Measurements from ENCODE around the gene B9D2.
"Not testable (repeated sequence)": the region's sequence is repeated elsewhere in the genome, so short reads cannot be mapped to it uniquely, and the experiment has no call there.

B9D2 gene

DNA sequence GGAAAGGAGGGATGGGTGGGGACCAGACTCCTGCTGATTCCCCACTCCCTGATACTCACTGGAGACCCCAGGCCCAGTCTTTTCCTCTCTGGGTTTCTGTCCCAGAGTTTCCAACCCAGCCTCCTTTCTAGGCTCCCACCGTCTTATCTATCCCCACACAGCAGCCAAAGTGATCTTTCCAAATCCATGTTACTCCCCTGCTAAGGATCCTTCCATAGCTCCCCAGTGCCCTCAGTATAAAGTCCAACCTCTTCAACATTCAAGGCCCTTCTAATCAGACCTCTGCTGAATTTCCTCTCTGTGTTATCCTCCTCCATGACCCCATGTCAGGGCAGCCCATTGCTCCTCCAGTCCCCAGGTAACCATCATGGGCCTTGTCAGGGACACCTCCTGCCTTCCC lies 8.9 kb downstream of the B9D2 start:
- no peak for DNase-seq (ENCODE audit: low spot score)

DNA sequence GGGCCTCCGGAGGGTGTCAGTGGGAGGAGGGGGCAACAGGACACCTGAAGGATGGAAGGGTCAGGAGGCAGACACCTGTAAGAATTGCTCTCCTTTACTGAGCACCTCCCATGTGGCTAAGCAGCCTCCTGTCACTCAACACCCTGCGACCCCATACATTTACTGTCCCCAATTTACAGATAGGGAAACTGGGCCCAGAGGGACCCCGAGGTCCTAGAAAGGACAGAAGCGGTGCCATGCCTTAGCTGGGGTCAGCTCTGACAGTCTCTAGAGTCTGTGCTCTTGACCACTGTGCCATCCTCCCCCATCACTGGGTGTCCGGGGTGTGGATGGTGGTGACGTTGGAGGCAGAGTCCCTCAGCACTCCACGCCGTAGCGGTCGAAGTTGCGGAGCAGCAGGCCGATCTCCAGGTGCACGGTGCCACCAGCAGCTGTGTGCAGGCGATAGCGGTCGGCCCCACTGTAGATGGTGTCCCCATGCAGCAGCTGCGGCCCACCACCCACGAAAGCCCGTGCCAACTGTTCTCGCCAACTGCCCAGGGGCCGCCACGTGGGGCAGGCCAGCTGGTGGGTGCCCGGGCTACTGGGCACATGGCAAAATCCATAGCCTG lies 9.5 kb downstream of the B9D2 start:
- DNase-seq (ENCODE audit: low spot score): no peak

DNA sequence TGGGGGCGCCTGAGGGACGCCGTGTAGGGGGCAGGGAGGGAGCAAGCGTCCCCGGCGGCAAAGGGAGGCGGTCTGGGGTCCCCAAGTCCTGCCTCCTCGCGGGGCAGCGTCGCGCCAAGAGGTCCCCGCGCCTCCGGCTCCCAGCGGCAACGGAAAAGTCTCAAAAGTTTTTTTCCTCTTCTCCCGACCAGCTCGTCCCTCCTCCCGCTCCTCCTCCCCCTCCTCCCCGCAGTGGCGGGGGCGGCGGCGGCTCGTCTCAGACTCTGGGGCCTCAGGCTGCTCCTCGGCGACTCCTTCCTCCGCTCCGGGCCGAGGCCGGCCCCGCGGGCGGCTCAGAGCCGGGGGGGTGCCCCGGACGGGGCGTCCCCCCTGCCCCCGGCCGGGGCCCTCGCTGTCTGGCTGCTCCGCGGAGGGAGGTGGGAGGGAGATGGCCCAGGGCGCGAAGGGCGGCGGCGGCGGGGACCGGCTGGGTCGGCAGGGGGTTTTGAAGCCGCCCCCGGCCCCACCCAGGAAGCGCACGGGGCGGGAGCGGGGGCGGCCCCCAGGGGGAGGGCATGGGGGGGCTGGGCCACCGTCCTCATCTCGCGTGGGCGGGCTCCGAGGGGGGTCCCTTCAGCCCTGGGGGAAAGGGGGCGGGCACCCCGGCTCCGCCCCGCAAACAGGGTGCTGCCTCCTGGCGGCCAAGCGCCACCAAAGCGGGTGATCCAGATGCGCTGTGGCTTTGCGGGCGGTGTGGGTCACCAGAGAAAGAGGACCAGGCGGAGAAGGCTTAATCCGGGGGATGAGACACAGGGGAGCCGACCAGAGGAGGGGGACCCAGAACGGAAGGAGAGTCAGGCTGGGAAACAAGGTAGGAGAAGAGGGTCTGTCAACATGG lies 10.2 kb downstream of the B9D2 start, which contains the start of gene TGFB1:
Gene TGFB1 (minus strand): TSS at position 457 of the 877 bp plus-strand sequence. CDS start 878 bp downstream, outside the sequence.
- DNase-seq (ENCODE audit: low spot score): peak; percentile 61

DNA sequence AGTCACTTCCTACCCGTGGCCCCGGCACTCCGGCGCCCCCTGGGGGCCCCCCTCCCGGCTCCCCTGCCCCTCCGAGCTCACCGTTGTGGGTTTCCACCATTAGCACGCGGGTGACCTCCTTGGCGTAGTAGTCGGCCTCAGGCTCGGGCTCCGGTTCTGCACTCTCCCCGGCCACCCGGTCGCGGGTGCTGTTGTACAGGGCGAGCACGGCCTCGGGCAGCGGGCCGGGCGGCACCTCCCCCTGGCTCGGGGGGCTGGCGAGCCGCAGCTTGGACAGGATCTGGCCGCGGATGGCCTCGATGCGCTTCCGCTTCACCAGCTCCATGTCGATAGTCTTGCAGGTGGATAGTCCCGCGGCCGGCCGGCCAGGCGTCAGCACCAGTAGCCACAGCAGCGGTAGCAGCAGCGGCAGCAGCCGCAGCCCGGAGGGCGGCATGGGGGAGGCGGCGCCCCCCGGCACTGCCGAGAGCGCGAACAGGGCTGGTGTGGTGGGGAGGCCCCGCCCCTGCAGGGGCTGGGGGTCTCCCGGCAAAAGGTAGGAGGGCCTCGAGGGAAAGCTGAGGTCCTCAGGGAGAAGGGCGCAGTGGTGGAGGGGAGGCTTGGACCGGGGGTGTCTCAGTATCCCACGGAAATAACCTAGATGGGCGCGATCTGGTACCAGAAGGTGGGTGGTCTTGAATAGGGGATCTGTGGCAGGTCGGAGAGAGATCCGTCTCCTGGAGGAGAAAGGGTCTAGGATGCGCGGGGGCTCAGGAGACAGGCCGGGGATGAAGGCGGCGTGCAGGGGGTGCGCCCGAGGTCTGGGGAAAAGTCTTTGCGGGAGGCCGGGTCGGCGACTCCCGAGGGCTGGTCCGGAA lies 11.1 kb downstream of the B9D2 start:
- peak; percentile 25 for DNase-seq (ENCODE audit: low spot score)

DNA sequence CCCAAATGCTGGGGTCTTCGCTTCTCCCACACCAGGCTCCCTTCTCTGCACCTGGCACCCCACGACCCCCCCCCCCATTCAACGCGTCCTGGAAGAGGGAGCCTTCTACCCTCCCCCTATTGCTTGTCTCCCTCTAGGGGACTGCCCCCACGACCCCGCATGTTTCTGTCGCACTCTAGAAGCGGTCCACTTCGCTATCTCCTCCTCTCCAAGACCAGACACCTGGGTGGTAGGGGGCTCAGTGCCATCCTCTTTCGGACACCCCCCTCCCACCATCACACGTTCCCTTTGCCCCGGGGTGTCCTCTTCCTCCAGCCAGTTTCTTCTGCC lies 11.7 kb downstream of the B9D2 start:
- DNase-seq (ENCODE audit: low spot score): no peak

DNA sequence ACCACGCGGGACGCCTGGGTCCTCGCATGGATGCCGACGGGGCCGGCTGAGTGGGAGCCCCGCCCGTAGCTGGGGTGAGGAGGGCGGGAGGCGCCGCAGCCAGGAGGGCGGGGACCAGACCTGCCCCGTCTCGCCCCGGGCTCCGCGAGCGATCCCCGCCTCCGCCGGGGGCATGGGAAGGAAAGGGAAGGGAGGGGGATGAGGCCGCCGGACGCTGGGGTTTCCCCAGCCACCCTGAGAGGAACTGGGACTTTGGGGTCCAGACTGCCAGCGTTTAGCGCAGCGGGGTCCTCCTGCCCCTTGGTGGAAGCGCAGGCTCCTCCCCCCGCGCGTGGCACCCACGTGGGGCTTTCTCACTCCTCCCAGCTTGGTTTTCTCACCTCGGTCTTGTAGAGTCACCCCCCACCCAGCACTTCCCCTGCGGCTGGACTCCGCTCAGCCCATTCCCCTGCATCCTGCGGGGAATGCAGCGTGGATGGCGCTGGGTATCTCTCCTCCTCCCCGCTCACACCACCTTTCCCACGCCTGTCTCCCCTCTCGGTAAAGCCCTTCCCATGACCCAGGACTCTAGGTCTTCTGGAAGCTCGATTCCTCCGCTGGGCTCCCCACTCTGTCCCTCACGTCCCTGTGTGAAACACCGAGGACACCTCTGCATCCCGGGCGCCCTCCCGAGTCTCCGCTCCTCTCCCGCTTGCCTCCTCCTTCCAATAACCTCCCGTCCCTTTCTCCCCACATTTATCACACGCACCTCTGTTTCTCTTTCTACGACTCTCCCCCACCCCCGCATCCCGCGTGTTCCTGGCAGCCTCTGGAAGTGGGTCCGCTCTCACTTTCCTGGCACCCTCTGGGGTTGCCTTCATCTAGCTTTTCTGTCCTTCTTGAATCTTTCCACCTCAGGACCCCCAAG lies 12.4 kb downstream of the B9D2 start:
- DNase-seq (ENCODE audit: low spot score): peak; percentile 55

DNA sequence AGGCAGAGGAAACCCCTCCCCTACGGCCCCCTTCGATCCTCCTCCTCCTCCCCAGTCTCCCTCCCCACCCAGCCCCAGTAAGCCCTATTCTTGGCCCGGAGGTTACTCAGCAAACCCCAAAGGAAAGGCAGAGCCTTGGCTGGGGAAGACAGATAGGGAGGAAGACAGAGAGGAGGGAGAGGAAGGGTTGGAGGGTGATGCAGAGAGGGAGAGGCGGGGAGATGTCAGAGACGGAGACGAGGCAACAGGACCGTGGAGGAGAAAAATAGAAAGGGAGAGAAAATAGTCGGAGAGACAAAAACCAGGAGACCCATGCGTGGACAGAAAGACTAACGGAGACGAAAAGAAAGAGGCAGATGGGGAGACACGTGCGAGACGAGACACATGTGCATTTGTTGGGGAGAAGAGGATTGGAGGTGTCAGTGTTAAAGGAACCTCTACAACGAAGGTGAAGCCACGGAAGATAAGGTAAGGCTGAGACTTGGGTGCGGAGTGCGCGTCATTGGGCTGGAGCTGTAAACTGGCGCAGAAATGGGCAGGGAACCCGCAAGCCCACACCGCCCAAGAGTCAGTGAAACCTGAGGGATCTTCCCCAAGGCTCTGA lies 13.1 kb downstream of the B9D2 start:
- no peak for DNase-seq (ENCODE audit: low spot score)

DNA sequence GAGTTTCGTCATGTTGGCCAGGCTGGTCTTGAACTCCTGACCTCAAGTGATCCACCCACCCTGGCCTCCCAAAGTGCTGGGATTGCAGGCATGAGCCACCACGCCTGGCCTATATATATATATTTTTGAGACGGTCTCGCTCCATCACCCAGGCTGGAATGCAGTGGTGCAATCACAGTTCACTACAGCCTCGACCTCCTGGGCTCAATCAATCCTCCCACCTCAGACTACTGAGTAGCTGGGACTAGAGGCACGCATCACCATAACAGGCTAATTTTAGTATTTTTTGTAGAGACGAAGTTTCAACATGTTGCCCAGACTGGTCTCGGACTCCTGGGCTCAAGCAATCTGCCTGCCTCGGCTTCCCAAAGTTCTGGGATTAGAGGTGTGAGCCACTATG lies 17.0 kb downstream of the B9D2 start:
- DNase-seq (ENCODE audit: low spot score): not testable (repeated sequence)

DNA sequence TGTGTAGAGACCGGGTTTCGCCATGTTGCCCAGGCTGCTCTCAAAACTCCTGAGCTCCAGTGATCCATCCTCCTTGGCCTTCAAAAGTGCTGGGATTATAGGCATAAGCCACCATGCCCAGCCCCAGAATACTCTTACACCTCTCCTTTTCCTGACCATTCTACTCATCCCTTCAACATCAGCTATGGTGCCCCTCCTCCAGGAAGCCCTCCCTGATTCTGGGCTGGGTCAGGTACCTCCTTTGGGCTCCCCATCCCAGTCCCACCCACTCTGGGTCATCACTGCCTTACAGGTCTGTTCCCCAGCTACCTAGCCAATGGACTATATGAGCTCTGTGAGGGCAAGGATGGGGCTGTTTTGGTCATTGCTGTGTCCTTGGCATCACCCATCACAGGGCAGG lies 19.8 kb downstream of the B9D2 start:
- DNase-seq (ENCODE audit: low spot score): no peak

DNA sequence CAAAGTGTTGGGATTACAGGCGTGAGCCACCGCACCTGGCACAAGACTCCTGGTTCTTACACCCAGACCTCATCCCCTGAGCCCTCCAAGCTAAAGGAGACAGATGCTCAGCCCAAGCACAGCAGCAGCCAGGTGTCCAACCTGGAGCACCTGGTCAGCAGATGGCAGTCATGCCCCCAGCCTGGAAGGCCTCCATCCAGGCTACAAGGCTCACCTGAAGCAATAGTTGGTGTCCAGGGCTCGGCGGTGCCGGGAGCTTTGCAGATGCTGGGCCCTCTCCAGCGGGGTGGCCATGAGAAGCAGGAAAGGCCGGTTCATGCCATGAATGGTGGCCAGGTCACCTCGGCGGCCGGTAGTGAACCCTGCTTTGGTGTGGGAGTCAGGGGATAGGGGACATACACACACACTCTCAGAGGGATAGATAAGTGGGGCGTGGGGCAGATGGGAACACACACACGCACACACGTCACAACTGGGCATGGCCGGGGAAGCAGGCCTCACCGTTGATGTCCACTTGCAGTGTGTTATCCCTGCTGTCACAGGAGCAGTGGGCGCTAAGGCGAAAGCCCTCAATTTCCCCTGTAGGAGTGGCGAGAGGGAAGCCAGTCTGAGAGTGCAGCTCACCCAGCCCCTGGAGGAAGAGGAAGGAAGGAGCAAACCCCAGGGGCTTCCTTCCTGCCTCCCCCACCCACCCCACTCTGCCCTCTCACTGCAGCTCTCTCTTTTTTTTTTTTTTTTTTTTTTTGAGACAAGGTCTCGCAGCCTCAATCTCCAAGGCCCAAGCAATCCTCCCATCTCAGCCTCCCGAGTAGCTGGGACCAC lies 22.1 kb downstream of the B9D2 start:
- no peak for DNase-seq (ENCODE audit: low spot score)

DNA sequence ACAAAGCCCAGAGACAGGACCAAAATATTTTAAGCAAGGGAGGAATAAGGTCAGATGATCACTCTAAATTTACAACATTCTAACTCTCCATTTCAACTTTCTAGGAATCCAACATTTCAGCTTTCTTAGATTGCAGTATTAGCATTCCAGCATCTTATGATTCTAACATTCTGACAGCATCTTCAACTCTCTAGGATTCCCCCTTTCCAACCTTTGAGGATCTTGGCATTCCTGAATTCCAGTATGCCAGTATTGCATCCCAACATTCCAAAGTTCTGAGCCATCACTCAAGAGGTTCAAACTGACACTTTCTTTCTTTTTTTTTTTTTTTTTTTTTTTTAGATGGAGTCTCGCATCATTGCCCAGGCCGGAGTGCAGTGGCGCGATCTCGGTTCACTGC lies 24.0 kb downstream of the B9D2 start:
- no peak for DNase-seq (ENCODE audit: low spot score)

DNA sequence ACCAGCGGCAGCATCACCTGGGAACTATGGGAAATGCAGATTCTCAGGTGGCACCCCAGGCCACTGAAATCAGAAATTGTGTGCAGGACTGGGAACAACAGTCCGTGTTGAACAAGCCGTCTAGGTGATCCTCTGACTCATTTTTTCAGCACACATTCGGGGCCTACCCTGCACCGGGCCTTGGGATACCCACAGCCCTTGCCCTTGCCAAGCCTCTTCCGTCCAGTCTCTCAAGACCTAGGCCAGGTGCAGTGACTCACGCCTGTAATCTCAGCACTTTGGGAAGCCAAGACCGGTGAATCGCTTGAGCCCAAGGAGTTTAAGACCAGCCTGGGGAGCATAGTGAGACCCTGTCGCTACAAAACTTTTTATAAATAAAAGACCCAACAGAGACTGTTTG lies 28.5 kb downstream of the B9D2 start:
- no peak for DNase-seq (ENCODE audit: low spot score)

DNA sequence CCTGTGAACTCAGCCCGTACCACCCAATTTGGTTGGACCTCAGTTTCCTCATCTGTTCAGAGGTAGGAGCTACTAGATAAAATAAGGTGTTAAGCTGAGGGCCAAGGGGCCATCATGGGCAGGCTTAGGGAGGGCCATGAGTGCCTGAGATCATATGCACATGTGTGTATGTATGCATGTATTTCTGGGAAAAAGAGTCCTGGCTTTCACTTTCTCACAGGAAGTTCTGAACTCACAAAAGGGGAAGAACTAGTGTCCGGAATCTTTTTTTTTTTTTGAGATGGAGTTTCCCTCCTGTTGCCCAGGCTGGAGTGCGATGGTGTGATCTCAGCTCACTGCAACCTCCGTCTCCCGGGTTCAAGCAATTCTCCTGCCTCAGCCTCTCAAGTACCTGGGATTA lies 29.2 kb downstream of the B9D2 start:
- DNase-seq (ENCODE audit: low spot score): no peak

DNA sequence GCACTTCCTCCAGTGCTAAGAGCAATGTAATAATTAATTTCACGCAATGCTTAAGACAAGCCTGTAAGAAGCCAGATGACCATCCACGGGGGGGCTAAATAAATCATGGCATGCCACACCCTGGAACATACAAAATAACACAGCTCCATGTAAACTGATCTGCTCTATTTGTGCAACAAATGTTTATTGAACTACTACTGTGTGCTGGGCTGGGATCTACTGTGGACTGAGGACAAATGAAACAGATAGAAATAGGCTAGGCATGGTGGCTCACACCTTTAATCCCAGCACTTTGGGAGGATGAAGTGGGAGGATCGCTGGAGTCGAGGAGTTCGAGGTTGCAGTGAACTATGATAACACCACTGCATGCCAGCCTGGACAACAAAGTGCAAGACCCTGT lies 31.5 kb downstream of the B9D2 start:
- DNase-seq (ENCODE audit: low spot score): no peak

DNA sequence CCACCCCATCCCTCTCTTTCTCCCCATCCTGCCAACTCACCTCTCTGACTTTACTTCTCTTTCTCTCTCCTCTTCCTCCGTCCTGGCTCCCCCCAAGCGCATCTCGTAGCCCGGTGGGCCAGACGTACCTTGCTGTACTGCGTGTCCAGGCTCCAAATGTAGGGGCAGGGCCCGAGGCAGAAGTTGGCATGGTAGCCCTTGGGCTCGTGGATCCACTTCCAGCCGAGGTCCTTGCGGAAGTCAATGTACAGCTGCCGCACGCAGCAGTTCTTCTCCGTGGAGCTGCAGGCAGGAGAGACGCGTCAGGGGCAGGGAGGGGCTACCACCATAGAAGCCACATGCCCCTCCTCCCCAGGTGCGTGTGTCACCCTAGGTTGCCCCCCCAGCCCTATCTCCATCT lies 31.9 kb downstream of the B9D2 start:
- DNase-seq (ENCODE audit: low spot score): no peak

DNA sequence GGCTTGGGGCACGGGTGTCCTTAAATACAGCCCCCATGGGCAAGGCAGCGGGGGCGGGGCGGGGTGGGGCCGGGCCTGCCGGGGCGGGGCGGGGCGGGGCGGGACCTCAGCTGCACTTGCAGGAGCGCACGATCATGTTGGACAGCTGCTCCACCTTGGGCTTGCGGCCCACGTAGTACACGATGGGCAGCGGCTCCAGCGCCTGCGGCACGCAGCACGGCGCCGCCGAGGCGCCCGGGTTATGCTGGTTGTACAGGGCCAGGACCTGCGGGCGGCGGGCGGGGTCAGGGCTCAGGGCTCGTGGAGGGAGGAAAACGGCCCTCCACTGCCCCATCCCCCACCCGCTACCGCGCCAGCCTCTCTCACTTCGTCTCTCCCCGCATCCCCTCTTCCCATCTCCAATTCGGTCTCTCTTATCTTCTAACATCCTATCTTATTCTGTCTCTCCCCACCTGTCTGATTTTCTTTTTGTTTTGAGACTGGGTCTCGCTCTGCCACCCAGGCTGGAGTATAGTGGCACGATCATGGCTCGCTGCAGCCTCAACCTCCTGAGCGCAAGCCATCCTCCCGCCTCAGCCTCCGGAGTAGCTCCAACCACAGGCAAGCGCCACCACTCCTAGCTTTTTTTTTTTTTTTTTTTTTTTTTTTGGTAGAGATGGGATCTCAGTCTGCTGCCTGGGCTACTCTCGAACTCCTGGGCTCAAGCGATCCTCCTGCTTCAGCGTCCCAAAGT lies 32.8 kb downstream of the B9D2 start:
- no peak for DNase-seq (ENCODE audit: low spot score)

DNA sequence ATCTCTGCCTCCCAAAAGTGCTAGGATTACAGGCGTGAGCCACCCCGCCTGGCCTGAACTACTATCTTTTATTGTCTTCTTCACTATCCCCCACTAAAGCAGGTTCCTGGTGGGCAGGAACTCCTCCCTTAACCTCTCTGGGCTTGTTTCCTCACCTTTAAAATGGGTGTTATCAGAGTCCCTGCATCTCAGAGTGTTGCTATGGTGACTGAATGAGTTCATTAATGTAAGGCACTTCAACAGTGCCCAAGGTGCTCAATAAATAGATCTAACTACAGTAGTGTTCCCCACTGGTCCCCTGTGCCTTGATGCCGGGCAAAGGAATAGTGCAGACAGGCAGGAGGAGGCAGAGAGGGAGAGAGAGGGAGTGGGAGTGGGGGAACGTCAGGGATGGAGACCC lies 33.5 kb downstream of the B9D2 start:
- no peak for DNase-seq (ENCODE audit: low spot score)

DNA sequence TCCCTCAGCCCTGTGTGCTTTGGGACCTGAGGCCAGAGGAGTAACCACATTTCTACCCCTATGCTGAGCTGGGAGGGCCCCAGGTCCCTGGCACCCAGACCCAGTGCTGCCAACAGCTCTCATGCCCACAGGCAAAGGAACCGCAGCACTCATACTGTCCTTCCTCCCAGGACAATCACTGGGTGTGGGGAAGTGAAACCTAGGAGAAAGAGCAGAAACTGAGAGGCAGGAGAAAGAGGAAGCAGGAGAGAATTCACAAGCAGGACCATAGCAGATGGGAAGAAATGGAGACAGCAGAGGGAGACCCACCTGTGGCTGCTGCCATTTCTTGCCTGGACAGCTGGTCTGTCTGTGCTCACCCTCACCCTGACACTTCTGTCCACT lies 35.1 kb downstream of the B9D2 start:
- peak; percentile 84 for DNase-seq (ENCODE audit: low spot score)

DNA sequence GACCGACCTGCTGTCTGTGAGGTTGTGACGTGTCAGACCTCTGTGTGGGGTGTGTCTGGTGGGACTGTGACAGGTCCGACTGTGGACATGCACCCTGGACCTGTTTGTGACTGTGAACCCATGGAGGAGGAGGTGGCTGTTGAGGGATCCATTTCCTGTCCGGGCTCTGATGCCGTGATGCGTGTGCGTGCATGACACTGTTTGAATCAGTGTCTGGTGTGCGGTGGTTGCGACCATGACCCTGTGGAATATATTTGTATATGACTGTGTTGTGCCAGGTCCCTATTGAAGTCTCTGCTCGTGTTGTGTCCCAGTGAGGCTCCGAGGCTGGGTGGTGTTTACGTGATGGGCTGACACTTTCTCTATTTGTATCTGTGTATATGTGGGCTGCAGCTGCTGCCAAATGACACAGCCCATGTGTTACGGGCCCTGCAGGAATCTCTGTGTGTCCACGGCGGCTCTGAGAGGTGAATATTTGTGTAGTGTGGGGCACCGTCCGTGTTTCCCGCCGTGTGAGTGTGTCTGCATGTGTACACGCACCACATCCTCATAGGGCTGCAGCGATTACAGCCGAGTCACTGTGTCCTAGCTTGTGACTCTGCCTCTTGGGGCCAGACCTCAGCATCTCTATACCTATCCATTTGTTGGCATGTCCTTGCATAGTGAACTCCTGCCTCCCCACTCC lies 35.6 kb downstream of the B9D2 start:
- DNase-seq (ENCODE audit: low spot score): no peak
